ENCODE measurements around the gene TSTD2.
"Not testable (repeated sequence)": the region's sequence is repeated elsewhere in the genome, so short reads cannot be mapped to it uniquely, and the experiment has no call there.

GRCh38 chr9:97581590-97581989, 51.6 kb downstream of the TSTD2 start:
- TF ChIP-seq CTCF (IDR thresholded peaks at IDR 0.05; ENCODE audit: low read length); EZH2 (IDR thresholded peaks at IDR 0.05; ENCODE audit: borderline replicate concordance, low read length): not testable (repeated sequence)
